GM19193 (cell line): ENCODE data around the gene TMPRSS4.

Source experiments
- POLR2A ChIP-seq: IDR thresholded peaks from 4 replicates; pipeline ENCODE4 v1.6.1; 2011; ENCODE audit not compliant: insufficient read depth, insufficient read length; ENCODE audit errors: extremely low read depth

The TMPRSS4 gene

GRCh38 chr11:118076754-118077281 is at the start of gene TMPRSS4:
TMPRSS4 (plus strand) TSS chr11:118077078; CDS start chr11:118077303, 225 bp downstream.
- no peak for TF ChIP-seq POLR2A

- no peak for TF ChIP-seq POLR2A
Observed at GRCh38 chr11:118027694-118028093, 49.2 kb upstream of the TMPRSS4 start.

GRCh38 chr11:118028626-118029025 is 48.3 kb upstream of the TMPRSS4 start:
- TF ChIP-seq POLR2A, result no peak

GRCh38 chr11:118033443-118033842 is 43.4 kb upstream of the TMPRSS4 start:
- TF ChIP-seq POLR2A, result no peak

GRCh38 chr11:118042141-118042540 is 34.7 kb upstream of the TMPRSS4 start:
- no peak for TF ChIP-seq POLR2A

GRCh38 chr11:118042796-118043195 is 34.1 kb upstream of the TMPRSS4 start:
- TF ChIP-seq POLR2A, result no peak

- no peak for TF ChIP-seq POLR2A
Observed at GRCh38 chr11:118045191-118045590, 31.7 kb upstream of the TMPRSS4 start.

GRCh38 chr11:118046051-118046963 is 30.6 kb upstream of the TMPRSS4 start:
- no peak for TF ChIP-seq POLR2A

GRCh38 chr11:118046964-118047700 is 29.7 kb upstream of the TMPRSS4 start:
- TF ChIP-seq POLR2A, result no peak

- no peak for TF ChIP-seq POLR2A
Observed at GRCh38 chr11:118047749-118048148, 29.1 kb upstream of the TMPRSS4 start.

GRCh38 chr11:118048472-118049370 is 28.2 kb upstream of the TMPRSS4 start:
- TF ChIP-seq POLR2A, result no peak

GRCh38 chr11:118049771-118050170 is 27.1 kb upstream of the TMPRSS4 start:
- TF ChIP-seq POLR2A, result no peak

- TF ChIP-seq POLR2A, result no peak
Observed at GRCh38 chr11:118050208-118050891, 26.5 kb upstream of the TMPRSS4 start.

GRCh38 chr11:118051136-118051610 is 25.7 kb upstream of the TMPRSS4 start:
- TF ChIP-seq POLR2A, result no peak
